Measurements from ENCODE around the gene TPX2. TPM values are rescaled to one million over a fixed set of nuclear protein-coding genes. Genes with fewer than 3 reads are reported as not detected.
A peak's percentile ranks its signal among the peaks of the same experiment; 100 is the strongest.

Gene TPX2
- total RNA-seq, 4 donors from 2014 or later = 4.4 to 26.4 (median 9.3) TPM

GRCh38 chr20:31844737-31845299, 105.7 kb downstream of the TPX2 start:
- Histone ChIP-seq H3K36me3 (no peaks in the 10 kb centered on the region), H3K27me3 (no peaks in the 10 kb centered on the region), H3K4me1 (peaks cover 0 to 13% (median 2%) of the 10 kb centered on the region in 4 donors), H3K4me3 (peak overlapping the region in 1 of 4 donors; percentile 7), H3K9me3 (no peaks in the 10 kb centered on the region), H3K27ac (no peak overlapping the region)
- TF ChIP-seq CTCF (IDR thresholded peaks at IDR 0.05) (no peak), POLR2A (IDR thresholded peaks at IDR 0.05) (no peak)
- DNase-seq = no peak

DNA sequence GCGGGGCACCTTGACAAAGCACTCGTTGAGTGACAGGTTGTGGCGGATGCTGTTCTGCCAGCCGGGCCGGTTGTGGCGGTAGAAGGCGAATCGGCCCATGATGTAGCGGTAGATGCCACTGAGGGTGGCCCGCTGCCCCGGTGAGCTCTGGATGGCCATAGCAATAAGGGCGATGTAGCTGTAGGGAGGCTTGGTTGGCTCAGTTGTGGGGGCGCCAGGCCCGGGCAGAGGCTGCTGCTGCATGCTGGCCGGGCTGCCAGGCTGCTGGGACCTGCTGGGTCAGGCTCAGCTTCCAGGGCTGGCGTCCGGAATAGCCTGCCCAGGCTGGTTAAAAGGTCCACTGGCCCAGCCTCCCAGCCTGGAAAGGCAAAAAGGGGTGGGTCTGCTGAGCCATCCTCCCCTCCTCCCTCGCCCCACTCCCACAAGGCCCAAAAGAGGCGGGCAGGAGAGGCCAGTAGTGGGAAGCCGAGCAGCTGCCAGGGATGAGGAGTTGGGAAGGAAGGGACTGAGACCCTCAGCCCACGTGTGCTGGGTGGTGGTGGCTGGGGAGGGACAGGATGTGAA, 106.3 kb downstream of the TPX2 start, which contains the start of gene FOXS1:
Gene FOXS1 (minus strand): TSS at position 305 of the 564 bp plus-strand sequence. CDS start 62 bp downstream, at position 243.
- H3K4me3 ChIP-seq = peak within 1 kb of the TSS in 1 of 4 donors; percentile 7
- H3K4me1 ChIP-seq = peaks cover 0 to 13% (median 2%) of the 10 kb centered on the region in 4 donors
- TF ChIP-seq CTCF (IDR thresholded peaks at IDR 0.05) = no peak
- no peak for TF ChIP-seq POLR2A (IDR thresholded peaks at IDR 0.05)
- no peak for DNase-seq
- peak within 1 kb of the TSS in 1 of 4 donors; percentile 17 for H3K27ac ChIP-seq
- H3K36me3 ChIP-seq = no peaks in the 10 kb centered on the region
- H3K27me3 ChIP-seq = no peaks in the 10 kb centered on the region
- no peaks in the 10 kb centered on the region for H3K9me3 ChIP-seq

DNA sequence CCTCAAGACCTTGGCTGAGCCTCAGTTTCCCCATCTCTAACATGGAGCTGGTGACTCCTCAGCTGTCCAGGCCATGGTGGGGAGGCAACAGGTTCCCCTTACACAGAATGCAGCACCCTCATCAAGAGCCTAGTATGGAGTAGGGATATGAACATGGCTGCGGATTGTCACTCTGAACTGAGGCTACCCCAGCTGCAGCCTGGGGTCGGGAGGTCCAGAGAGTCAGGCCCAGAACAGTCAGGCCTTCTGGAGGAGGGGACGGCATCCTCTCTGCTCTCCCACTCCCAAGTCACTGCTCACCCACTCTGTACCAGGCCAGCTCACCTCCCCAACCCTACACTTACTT, 107.7 kb downstream of the TPX2 start:
- TF ChIP-seq POLR2A (IDR thresholded peaks at IDR 0.05) (no peak), CTCF (IDR thresholded peaks at IDR 0.05) (no peak)
- Histone ChIP-seq H3K27me3 (no peaks in the 10 kb centered on the region), H3K4me1 (peaks cover 0 to 13% (median 2%) of the 10 kb centered on the region in 4 donors), H3K4me3 (no peak overlapping the region), H3K36me3 (no peaks in the 10 kb centered on the region), H3K27ac (no peak overlapping the region), H3K9me3 (no peaks in the 10 kb centered on the region)
- no peak for DNase-seq

DNA sequence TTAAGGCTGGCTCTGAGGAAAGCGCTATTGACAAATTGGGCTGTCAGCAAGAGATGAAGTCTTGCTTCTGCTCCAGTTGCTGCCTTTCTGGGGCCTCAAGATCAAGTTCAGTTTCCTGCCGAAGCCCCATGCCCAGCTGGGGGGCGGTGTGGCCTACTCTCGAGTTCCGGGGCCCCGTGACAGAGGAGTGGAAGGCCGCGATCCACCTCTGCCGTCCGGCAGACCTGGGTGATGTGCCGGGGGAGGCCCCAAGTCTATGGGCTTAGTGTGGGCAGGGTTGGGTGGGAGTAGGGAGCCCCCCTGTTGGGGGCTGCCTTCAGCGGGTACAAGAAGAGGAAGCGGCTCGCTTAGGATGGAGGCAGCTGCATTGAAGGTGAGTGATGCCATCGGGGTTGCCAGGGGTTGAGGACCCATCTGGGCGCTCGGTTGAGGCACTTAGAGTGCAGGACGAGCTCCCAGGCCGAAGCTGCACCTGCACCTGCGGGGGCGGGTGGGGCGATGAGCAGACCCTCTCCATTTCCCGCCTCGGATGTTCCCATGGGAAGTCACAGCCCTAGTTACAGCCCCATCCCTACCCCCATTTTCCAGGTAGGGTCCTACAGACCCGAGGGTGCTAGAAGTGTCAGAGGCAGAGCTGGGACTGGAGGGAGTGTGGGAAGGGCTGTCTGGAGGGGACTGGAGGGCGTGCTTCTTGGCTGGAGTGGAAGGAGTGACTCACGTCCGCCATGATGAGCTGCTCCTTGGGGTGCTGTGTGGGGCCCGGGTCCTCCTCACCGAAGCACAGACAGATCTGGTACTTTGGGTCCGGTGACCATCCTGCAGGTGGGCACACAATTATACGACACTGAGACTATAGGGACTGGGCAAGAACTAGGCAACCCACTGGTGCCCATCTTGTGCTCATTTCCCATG, 109.3 kb downstream of the TPX2 start:
- H3K27me3 ChIP-seq = no peaks in the 10 kb centered on the region
- H3K9me3 ChIP-seq = no peaks in the 10 kb centered on the region
- H3K27ac ChIP-seq = no peak overlapping the region
- no peaks in the 10 kb centered on the region for H3K36me3 ChIP-seq
- H3K4me1 ChIP-seq = peaks cover 0 to 6% (median 2%) of the 10 kb centered on the region in 4 donors
- H3K4me3 ChIP-seq = no peak overlapping the region
- no peak for DNase-seq
- no peak for TF ChIP-seq POLR2A (IDR thresholded peaks at IDR 0.05)
- TF ChIP-seq CTCF (IDR thresholded peaks at IDR 0.05) = no peak

DNA sequence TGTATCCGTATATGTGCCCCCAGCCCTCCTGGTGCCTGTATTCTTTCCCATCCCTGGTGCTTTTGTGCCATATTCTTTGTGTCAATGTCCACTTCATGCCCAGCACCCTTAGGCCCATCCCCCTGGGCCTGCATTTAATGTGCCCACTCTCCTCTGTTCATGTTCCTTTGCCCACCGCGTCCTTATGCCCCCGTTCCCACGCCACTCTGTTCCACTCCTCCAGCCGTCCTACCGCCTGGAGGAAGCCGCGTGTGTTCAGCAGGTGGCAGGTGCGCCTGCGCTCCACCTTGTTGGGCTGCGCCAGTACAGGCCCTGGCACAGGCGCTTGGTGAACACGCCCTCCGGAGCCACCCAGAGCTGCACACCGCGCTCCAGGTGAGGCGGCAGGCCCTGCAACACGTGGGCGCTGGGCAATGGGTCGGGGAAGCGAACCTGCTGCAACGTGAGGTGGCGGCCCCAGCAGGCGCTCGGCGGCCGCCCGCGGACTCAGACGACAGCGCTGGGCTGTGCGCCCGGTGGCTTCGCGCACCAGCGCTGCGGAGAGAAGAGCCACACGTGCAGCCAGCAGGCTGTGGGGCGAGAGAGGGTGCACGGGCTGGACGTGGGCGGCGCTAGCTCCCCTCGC, 110.3 kb downstream of the TPX2 start:
- Histone ChIP-seq H3K9me3 (no peaks in the 10 kb centered on the region), H3K36me3 (no peaks in the 10 kb centered on the region), H3K4me1 (peaks cover 0 to 6% (median 2%) of the 10 kb centered on the region in 4 donors), H3K27ac (no peak overlapping the region), H3K27me3 (no peaks in the 10 kb centered on the region), H3K4me3 (no peak overlapping the region)
- no peak for TF ChIP-seq POLR2A (IDR thresholded peaks at IDR 0.05)
- no peak for TF ChIP-seq CTCF (IDR thresholded peaks at IDR 0.05)
- DNase-seq = peak in 1 of 3 donors; percentile 69

All from Peyer's patch (tissue), 4 donors.